ENCODE measurements around the gene ARRB2. TPM values are rescaled to one million over a fixed set of nuclear protein-coding genes. Genes with fewer than 3 reads are reported as not detected.
A peak's percentile ranks its signal among the peaks of the same experiment; 100 is the strongest.
"Not testable (repeated sequence)": the region's sequence is repeated elsewhere in the genome, so short reads cannot be mapped to it uniquely, and the experiment has no call there.

ARRB2 gene
- total and polyA plus RNA-seq, 2 experiments from 2014 or later, result 3.7 to 4.1 TPM

GRCh38 chr17:4701116-4701515, 9.3 kb upstream of the ARRB2 start:
- TF ChIP-seq EZH2 (IDR thresholded peaks at IDR 0.05; ENCODE audit: insufficient read depth, poor library complexity, severe bottlenecking), result no peak
- TF ChIP-seq EZH2phosphoT487 (IDR thresholded peaks at IDR 0.05; ENCODE audit: insufficient read depth, low read depth), result no peak
- Histone ChIP-seq H3K9me2 (ENCODE audit: insufficient read depth) (no peaks in the 10 kb centered on the region), H3K9me3 (ENCODE audit: low read depth) (no peaks in the 10 kb centered on the region), H3K36me3 (ENCODE audit: low read depth) (no peaks in the 10 kb centered on the region), H3K27me3 (replicated peaks; ENCODE audit: insufficient read depth) (no peaks in the 10 kb centered on the region), H3K9ac (no peak overlapping the region), H4K20me1 (ENCODE audit: insufficient read depth) (no peaks in the 10 kb centered on the region), H2AFZ (no peak overlapping the region), H3F3A (ENCODE audit: insufficient read depth) (no peaks in the 10 kb centered on the region; the same call in 1 of the 2 replicates), H3K27ac (no peak overlapping the region), H3K4me2 (ENCODE audit: unreplicated experiment) (no peak overlapping the region), H3K79me2 (ENCODE audit: insufficient read depth) (peaks cover 80% of the 10 kb centered on the region), H3K4me3 (no peak overlapping the region), H3K4me1 (ENCODE audit: insufficient read depth) (0 out of 2 replicates have a peak, but pooled peaks cover 5% of the 10 kb centered on the region)
- no peak for DNase-seq
- in situ Hi-C loops (cut with MboI), result no loop called here
- WGBS, 2 experiments (ENCODE audit: low coverage in 1 of 2, low lambda C conversion rate in 2 of 2, missing lambda C conversion rate in 2 of 2), result 75 to 82% methylated on average over 1 of the region's 1 CpG

- H3K4me2 ChIP-seq (ENCODE audit: unreplicated experiment), result peak overlapping the region; percentile 91
- H3F3A ChIP-seq (ENCODE audit: insufficient read depth), result no peaks in the 10 kb centered on the region; the same call in 1 of the 2 replicates
- in situ Hi-C loops (cut with MboI), result no loop called here
- TF ChIP-seq EZH2 (IDR thresholded peaks at IDR 0.05; ENCODE audit: insufficient read depth, poor library complexity, severe bottlenecking), result no peak
- TF ChIP-seq EZH2phosphoT487 (IDR thresholded peaks at IDR 0.05; ENCODE audit: insufficient read depth, low read depth), result no peak
- H3K36me3 ChIP-seq (ENCODE audit: low read depth), result no peaks in the 10 kb centered on the region
- H3K9ac ChIP-seq, result peak overlapping the region; percentile 96
- H2AFZ ChIP-seq, result peak overlapping the region; percentile 91
- peaks cover 60% of the 10 kb centered on the region for H3K79me2 ChIP-seq (ENCODE audit: insufficient read depth)
- H3K4me1 ChIP-seq (ENCODE audit: insufficient read depth), result 0 out of 2 replicates have a peak, but pooled peaks cover 5% of the 10 kb centered on the region
- H3K9me2 ChIP-seq (ENCODE audit: insufficient read depth), result no peaks in the 10 kb centered on the region
- 2 to 7% methylated on average over 15 of the region's 15 CpGs for WGBS, 2 experiments (ENCODE audit: low coverage in 1 of 2, low lambda C conversion rate in 2 of 2, missing lambda C conversion rate in 2 of 2)
- H3K4me3 ChIP-seq, result peak overlapping the region; percentile 96
- peak overlapping the region; percentile 35; the same call in 1 of the 2 replicates for H3K27ac ChIP-seq
- no peaks in the 10 kb centered on the region for H3K27me3 ChIP-seq (replicated peaks; ENCODE audit: insufficient read depth)
- H4K20me1 ChIP-seq (ENCODE audit: insufficient read depth), result no peaks in the 10 kb centered on the region
- no peaks in the 10 kb centered on the region for H3K9me3 ChIP-seq (ENCODE audit: low read depth)
- DNase-seq, result peak; percentile 32
These were observed 7.1 kb upstream of the ARRB2 start for GRCh38 chr17:4703330-4703691.

- H3K27ac ChIP-seq; H3K4me1 ChIP-seq (ENCODE audit: insufficient read depth); in situ Hi-C loops (cut with MboI); H4K20me1 ChIP-seq (ENCODE audit: insufficient read depth); DNase-seq; H3K27me3 ChIP-seq (replicated peaks; ENCODE audit: insufficient read depth); H3K36me3 ChIP-seq (ENCODE audit: low read depth); H3K9me3 ChIP-seq (ENCODE audit: low read depth); H3F3A ChIP-seq (ENCODE audit: insufficient read depth); H3K9me2 ChIP-seq (ENCODE audit: insufficient read depth): not testable (repeated sequence)
- peaks cover 49% of the 10 kb centered on the region for H3K79me2 ChIP-seq (ENCODE audit: insufficient read depth)
- peak overlapping the region; percentile 96 for H3K9ac ChIP-seq
- peak overlapping the region; percentile 91 for H3K4me2 ChIP-seq (ENCODE audit: unreplicated experiment)
- peak overlapping the region; percentile 96 for H3K4me3 ChIP-seq
- H2AFZ ChIP-seq, result peak overlapping the region; percentile 91
- 37 to 40% methylated on average over 14 of the region's 14 CpGs for WGBS, 2 experiments (ENCODE audit: low coverage in 1 of 2, low lambda C conversion rate in 2 of 2, missing lambda C conversion rate in 2 of 2)
These were observed 5.9 kb upstream of the ARRB2 start for GRCh38 chr17:4704574-4704907.

GRCh38 chr17:4704991-4705390, 5.4 kb upstream of the ARRB2 start:
- H3K79me2 ChIP-seq (ENCODE audit: insufficient read depth), result peaks cover 44% of the 10 kb centered on the region
- no peaks in the 10 kb centered on the region; the same call in 1 of the 2 replicates for H3F3A ChIP-seq (ENCODE audit: insufficient read depth)
- H3K27me3 ChIP-seq (replicated peaks; ENCODE audit: insufficient read depth), result no peaks in the 10 kb centered on the region
- H3K9me2 ChIP-seq (ENCODE audit: insufficient read depth), result no peaks in the 10 kb centered on the region
- in situ Hi-C loops (cut with MboI), result no loop called here
- no peak overlapping the region for H3K4me3 ChIP-seq
- no peak overlapping the region for H3K9ac ChIP-seq
- H3K9me3 ChIP-seq (ENCODE audit: low read depth), result no peaks in the 10 kb centered on the region
- H3K27ac ChIP-seq, result no peak overlapping the region
- no peak overlapping the region for H3K4me2 ChIP-seq (ENCODE audit: unreplicated experiment)
- H2AFZ ChIP-seq, result no peak overlapping the region
- WGBS, 2 experiments (ENCODE audit: low coverage in 1 of 2, low lambda C conversion rate in 2 of 2, missing lambda C conversion rate in 2 of 2), result 95% methylated on average over 15 of the region's 15 CpGs
- DNase-seq, result no peak
- H3K4me1 ChIP-seq (ENCODE audit: insufficient read depth), result 0 out of 2 replicates have a peak, but pooled peaks cover 5% of the 10 kb centered on the region
- TF ChIP-seq EZH2 (IDR thresholded peaks at IDR 0.05; ENCODE audit: insufficient read depth, poor library complexity, severe bottlenecking) (no peak), EZH2phosphoT487 (IDR thresholded peaks at IDR 0.05; ENCODE audit: insufficient read depth, low read depth) (no peak)
- no peaks in the 10 kb centered on the region for H4K20me1 ChIP-seq (ENCODE audit: insufficient read depth)
- H3K36me3 ChIP-seq (ENCODE audit: low read depth), result no peaks in the 10 kb centered on the region

GRCh38 chr17:4706121-4706520, 4.3 kb upstream of the ARRB2 start:
- Histone ChIP-seq H3K4me1 (ENCODE audit: insufficient read depth) (0 out of 2 replicates have a peak, but pooled peaks cover 5% of the 10 kb centered on the region), H2AFZ (no peak overlapping the region), H3K4me2 (ENCODE audit: unreplicated experiment) (no peak overlapping the region), H3K4me3 (no peak overlapping the region), H4K20me1 (ENCODE audit: insufficient read depth) (no peaks in the 10 kb centered on the region), H3K27ac (no peak overlapping the region), H3K9ac (no peak overlapping the region), H3K9me2 (ENCODE audit: insufficient read depth) (no peaks in the 10 kb centered on the region), H3K36me3 (ENCODE audit: low read depth) (no peaks in the 10 kb centered on the region), H3K27me3 (replicated peaks; ENCODE audit: insufficient read depth) (no peaks in the 10 kb centered on the region), H3K9me3 (ENCODE audit: low read depth) (no peaks in the 10 kb centered on the region), H3K79me2 (ENCODE audit: insufficient read depth) (peaks cover 33% of the 10 kb centered on the region), H3F3A (ENCODE audit: insufficient read depth) (no peaks in the 10 kb centered on the region; the same call in 1 of the 2 replicates)
- WGBS, 2 experiments (ENCODE audit: low coverage in 1 of 2, low lambda C conversion rate in 2 of 2, missing lambda C conversion rate in 2 of 2), result 76 to 78% methylated on average over 7 of the region's 7 CpGs
- in situ Hi-C loops (cut with MboI), result no loop called here
- no peak for TF ChIP-seq EZH2phosphoT487 (IDR thresholded peaks at IDR 0.05; ENCODE audit: insufficient read depth, low read depth)
- no peak for TF ChIP-seq EZH2 (IDR thresholded peaks at IDR 0.05; ENCODE audit: insufficient read depth, poor library complexity, severe bottlenecking)
- peak; percentile 14 for DNase-seq
